GM18909 (cell line): ENCODE measurements around the gene CDKL5.

Experiments
- ATAC-seq: cut with Tn5 transposase; IDR thresholded peaks from one replicate; pipeline ENCODE4 v1.9.1; 2021; ENCODE audit warnings: mild to moderate bottlenecking; ENCODE audit not compliant: unreplicated experiment, poor library complexity

CDKL5 gene

DNA sequence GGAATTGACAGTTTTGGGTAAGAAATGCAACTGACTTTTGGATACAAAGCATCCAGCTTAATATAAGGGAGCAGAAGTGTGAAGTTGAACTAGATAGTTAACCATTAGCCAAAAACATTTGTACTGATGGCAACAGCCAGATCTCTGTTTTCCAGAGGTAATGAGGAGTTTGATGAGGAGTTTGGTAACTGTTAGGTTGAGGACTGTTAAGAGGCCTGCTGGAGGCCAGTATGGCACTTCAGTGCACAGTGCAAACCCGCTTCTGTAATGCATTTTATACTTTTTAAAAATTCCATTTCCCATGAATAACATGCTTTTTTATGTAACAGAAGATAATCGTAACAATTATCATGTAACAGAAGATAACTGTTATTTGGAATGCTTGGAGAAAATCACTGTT is 30.0 kb downstream of the CDKL5 start:
- no peak for ATAC-seq

DNA sequence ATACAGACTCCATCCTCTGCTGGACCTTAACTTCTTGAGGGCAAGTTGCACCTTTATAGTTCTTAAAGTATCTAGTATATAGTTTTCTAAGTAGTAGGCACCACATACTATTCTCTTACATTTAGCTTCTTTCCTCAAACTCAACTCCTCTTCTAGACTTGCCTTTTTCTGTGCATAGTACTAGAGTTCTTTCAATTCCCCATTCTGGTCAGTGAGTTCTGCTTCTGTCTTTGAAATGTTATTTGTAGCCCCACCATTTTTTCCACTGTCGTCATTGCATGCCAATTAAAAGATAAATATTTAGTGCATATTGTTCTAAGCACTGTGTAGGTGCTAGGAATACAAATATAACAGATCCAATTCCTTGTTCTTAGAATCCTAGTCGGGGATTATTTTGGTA is 31.6 kb downstream of the CDKL5 start:
- no peak for ATAC-seq

DNA sequence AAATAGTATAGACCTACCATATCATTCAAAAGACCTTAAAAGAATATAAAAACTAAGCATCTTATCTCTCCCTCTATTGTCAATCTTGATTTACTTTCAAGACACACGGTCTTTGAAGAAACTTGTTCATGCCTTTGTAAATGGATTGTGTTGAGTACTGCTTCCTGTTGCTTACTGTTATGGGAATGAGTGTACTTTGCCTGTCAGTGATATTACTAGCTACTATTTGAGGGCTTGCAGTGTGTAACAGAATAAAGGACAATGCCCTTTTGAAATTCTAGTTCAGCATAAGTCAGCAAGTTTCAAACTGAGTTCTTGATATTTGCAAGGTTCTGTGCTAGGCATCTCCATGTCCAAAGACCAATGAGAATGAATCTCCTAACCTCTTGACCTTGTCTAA is 36.0 kb downstream of the CDKL5 start:
- no peak for ATAC-seq

DNA sequence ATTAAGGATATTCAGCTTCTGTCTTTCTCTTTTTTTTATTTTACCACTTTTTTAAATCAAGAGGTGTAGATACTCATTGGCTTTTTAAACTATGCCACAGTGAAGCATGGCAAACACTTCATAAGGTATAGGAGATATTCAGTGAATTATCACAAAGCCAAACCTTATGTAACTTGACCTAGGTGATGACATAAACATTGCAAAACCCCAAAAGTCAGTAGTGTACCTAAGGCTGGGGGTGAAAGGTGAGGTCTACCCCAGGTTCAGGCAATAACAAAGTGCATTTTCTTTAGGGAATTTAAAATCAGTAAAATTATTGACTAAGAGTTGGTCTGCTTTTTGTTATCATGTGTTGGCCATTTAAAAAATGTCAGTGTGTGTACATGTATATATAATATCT is 39.1 kb downstream of the CDKL5 start:
- no peak for ATAC-seq

DNA sequence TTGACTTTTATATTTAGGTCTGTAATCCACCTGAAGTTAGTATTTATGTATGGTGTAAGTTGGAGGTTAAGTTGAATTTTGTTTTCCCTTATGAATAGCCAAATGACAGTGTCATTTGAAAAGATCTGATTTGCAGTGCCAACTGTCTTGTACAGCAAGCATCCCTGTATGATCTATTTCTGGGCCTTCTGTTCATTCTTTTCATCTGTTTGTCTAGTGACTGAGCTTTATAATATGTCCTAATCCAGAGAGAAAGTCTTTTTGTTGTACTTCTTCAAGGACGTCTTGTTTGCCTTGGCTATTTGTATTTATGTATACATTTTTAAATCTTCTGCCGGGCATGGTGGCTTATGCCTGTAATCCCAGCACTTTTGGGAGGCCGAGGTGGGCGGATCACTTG is 39.6 kb downstream of the CDKL5 start:
- ATAC-seq, result no peak

DNA sequence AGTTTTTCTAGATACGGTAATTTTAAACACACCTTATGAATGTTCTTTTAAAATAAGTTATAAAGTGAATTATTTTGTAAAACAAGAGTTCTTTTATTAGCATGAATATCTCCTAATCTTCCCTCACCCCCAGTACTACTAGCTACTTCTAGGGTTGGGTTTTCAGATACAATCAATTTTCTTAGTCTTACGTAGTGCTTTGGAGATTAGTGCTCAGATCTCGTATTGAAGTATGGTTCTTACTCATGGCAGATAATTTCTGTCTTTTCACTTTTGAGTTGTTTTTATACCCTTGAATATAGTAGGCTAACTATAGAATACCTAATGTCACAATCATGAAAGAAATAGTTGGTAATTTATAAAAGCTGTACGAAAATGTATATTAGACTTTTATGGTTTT is 43.2 kb downstream of the CDKL5 start:
- no peak for ATAC-seq

DNA sequence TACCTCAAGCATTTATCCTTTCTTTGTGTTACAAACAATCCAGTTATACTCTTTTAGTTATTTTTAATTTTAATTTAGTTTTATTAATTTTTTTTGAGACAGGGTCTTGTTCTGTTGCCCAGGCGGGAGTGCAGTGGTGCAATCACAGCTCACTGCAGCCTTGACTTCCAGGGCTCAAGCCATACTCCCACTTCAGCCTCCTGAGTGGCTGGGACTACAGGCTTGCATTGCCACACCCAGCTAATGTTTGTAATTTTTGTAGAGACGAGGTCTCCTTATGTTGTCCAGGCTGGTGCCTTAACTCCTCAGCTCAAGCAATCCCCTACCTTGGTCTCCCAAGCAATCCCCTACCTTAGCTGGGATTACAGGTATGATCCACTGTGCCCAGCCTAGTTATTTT is 45.9 kb downstream of the CDKL5 start:
- no peak for ATAC-seq

DNA sequence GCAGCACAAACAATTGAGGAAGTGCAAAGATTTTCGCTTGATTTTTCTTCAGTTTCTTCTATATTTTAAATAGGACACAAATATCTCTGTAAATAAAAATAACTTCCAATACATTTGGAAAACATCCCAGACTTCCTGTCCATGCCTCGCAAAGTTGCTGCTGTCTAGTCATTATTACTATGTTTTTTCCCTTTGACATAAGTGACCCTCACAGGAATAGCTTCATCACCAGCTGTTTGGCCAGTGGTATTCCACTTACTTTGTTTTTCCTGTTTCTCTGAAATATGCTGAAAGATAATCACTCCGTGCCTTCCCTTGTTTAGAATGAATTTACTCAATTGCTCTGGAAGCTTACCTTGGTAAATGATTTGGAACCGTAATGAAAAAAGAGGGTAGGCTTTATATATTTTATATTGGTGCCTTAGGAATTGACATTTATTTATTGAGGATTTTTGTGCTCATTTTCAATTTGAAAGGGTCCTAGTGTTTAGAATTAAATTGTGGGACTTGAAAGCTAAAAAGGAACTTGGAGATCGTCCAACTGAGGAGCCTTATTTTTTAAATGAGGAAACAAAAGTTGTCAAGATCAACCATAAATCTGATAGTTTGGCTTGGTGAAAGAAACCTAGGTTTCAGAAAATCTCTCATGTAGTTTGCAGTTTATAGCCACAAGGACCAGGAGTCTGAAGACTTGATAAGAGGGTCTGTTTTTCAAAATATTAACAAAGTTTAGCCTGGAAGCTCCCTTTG is 65.6 kb downstream of the CDKL5 start:
- ATAC-seq, result no peak

DNA sequence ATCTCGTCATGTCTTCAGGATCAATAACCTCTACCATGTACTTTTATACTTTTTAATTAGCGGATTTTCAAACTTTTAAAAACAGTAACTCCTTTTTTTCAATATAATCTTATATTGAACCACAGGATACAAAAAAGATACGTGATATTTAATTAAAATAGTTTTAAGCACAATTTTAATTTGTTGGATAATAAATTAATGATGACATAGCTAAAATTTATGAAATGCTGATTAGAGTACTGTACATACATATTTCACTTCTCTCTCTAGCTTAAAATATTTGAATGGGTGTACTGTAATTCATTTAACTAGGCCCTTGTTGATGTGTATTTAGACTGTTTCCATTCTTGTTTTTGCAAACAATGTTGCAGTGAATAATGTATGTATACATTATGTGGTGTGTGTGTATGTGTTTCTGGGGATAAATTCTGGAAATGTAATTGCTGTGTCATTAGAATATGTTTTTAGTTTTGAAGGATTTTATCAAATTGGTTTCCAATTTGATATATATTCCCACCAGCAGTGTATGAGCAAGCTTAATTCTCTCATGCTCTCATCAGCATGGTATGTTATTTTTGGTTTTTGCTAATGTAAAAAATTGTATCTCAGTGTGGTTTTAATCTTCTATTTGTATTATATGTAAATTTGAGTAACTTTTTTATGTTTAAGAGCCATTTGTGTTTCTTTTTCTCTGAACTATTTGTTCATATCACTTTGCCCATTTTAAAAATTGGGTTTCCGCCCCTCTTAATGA is 66.4 kb downstream of the CDKL5 start:
- no peak for ATAC-seq

DNA sequence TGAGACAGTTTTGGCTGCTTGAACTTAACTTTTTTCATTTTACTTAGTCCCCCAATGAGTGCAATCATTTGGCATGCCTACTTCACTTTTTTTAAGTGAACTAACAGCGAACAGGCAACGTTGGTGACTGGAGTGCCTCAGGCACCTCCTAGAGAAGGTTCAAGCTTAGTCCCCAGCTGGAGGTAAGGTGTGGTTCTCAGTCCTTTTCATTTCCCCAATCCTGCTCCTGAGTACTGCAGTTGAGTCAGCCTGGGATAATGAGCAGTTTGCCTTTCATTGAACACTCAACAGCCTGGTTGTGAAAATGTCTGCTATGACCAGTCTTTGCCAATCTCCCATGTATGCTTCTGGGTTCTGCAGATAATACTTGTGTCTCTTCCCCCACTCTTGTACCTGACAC is 109.5 kb downstream of the CDKL5 start:
- no peak for ATAC-seq

DNA sequence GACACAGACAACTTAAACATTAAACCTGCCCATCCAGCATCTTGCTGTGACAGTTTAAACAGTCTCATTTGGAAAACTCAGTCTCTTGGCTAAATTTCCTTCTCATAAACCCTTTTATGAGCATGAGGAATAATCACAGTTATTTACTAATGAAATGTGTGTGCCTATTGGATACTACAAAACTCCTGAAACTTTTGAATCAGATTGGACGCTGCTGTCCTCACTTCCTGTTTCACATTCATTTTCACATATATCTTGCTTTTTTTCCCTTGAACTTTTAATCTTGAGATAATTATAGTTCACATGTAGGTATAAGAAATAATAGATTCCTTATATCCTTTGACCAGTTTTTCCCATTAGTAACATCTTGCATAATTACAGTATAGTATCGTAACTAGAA is 111.7 kb downstream of the CDKL5 start:
- no peak for ATAC-seq

DNA sequence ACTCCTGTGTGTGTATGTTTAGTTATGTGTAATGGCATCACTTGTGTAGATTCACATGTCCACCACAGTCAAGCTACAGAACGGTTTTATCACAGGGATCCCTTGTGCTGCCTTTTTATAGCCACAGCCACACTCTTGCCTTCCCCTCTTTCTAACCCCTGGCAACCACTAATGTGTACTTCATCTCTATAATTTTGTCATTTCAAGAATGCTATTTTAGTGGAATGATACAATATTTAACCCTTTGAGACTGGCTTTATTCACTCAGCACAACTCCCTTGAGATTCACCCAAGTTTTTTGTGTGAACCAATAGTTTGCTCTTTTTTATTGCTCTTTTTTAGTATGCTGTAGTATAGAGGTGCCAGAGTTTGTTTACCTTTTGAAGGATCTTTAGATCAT is 112.1 kb downstream of the CDKL5 start:
- ATAC-seq, result peak; percentile 44

DNA sequence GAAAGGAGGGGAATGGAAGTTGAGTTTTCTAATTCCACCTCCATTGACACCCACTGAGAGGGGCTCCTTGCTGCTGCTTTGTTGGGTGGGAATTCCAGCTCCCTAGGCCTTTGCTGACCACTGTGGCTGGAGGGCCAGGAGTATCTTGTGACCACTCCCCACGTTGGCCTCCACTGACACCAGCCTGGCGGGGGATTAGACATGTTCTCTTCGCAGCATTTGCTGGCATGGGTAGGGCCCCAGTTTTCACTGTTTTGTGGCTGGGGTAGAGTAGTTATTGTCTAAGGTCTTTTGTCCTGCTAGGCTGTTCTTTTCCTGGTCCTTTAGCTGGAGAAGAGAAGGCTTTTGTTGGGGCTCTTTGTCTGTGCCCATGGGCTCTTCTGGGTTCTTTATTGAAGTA is 116.7 kb downstream of the CDKL5 start:
- ATAC-seq, result no peak

DNA sequence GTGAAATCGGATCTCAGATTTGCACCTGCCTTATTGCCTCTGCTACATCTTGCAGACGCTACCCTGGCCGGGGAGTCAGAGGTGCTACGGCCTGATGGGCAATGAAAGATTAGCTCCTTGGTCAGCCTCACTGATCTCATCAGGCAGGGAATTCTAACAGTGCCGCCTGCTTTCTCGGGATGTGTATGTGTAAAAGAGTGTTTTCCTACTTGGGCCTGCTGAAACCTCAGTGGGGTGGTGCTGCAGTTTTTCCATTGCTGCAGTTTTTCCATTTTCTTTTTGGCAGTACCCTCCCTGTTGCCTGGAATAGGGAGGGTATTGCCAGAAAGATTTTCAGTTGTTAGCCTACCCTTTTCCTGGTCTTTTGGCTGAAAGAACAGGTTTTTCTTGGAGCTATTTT is 117.5 kb downstream of the CDKL5 start:
- no peak for ATAC-seq

DNA sequence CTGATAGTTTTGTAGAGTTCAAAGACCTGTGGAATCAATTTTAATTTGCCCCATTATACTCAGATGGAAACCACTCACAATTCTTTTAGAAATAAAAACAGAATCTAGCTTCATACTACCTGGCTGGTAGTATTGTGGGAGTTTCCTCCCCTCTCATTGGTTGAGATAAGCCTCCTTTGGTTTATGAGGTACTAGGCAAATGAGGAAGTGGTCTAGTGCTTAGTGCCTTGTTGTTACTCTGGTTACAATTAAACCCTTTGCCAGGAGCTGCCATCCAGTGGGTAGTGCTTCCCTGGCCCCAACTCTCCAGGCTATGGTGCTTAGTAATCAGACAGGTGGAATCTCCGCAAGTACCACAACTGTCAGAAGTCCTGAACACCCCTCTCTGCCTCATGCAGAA is 118.3 kb downstream of the CDKL5 start:
- no peak for ATAC-seq

DNA sequence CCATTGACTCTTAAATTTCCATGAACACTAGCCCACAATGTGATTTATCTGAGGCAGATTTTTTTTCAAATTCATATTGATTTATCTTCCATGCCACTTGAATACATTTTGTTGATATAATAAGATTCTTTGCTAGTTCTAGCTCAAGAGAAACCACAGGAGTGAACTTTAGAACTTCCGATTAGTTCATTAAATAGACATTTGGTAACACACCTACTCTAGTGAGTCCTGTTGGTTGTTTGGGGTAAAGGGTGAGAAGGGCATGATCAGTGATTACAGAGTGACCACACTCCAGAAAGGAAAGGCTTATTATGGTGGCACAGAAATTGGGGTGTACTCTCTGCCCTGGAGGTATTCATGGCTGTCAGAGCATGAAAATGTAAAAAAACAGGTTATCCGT is 120.4 kb downstream of the CDKL5 start:
- ATAC-seq, result no peak

DNA sequence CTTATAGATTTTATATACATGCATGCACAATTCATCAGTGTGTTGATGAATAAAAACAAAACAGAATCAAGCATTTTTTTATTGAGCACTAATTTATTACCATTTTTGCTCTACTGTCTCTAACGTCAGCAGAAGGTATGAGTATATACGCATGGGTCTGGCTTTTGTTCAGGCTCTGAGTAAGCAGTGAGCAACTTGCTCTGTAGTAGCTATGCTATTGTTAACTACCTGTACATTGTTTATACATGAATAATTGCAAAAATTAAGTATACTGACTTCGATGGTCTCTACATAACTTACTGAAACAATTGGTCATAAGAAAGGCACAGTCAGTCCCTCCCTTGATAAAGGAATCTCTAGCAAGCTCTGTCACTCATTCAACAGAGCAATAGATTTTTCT is 123.6 kb downstream of the CDKL5 start:
- ATAC-seq, result no peak

DNA sequence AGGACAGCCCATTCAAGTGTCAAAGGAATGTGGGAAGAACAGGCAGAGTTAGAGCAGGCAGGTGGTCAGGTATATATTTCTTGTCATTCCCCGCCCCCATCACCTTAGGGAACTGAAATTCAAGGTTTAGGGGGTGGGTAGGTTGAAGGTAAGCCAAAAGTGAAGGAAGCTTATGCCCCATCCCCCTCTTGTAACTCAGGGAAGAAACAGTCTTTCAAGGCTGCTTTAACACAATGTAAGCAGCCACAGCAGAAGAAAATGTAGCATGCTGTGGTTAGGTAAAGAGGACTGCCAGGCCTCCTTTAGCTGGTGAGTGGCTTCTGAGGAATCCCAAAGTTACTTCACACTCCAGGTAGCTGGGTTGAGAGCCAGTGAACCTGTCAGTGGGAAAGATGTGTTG is 124.2 kb downstream of the CDKL5 start:
- ATAC-seq, result no peak

DNA sequence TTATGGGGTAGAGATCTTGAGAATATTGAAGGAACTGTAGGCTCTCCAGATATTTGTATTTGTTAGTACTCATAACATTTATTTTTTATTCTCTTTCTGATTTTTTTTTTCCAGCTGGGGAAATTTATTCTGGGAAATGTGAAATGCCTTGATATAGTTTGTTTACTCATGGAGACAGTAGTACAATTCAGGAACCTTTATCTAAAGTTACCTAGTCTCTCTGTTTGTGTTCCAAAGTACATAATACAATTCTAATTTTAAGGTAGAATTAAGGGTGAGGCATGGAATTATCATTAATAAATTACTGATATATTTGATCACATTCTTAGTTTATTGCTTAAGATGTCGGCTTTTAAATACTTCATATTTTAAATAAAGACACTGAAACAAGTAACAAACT is 132.5 kb downstream of the CDKL5 start:
- ATAC-seq, result no peak

DNA sequence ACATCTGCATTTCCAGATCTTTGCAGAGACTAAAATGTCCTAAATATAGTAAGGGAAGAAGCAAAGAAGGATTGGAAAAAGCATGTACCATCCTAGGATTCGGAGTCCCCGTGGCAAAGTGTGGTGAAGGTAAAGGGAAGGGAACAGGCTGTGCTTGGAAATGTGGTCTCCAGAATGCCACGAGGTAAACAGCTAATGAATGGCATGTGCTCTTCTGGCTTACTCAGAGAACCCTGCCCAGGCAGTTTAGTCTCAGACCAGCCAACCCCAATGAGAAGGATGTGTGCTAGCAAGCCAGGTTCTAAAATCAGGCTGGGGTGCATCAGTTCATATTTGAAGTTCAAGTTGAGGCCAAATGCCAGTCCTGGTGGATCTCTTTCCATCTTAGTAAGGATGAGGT is 133.4 kb downstream of the CDKL5 start:
- ATAC-seq, result no peak

DNA sequence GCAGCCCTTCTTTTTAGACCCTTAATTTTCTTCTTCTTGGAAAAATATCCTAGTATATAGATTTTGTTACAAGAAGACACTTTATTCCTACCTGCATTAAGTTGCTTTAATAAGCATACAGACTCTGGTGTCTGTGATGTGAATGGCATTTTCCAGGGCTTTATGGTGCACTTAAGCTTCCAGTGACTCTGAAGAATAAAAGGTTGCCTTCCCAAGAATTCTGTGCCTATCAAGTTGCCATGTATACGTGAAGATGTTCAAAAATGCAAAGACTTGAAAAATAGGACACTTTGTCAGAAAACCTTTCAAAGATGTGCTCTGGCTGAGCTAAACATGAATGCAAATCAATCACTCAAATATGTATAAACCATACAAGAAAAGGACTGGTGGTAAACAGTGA is 135.6 kb downstream of the CDKL5 start:
- ATAC-seq, result no peak

DNA sequence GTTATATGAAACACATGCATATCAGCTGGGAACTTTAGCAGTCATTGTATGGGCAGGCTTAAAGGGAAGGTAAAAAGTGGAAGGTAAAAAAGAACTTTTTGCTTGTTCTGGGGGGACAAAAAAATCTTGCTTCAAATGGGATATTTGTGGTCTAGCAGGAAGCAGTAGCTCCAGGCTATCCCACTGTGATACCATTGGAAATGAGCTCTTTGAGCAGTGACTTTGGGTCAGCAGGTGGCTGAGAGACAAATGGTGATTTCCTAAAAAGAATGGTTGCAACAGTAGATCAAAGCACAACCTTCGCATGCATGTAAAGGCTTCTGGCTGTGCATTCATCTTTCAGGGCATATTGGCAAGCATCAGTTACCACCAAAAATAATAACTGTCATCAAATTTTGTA is 140.3 kb downstream of the CDKL5 start:
- ATAC-seq, result no peak
